Measurements from ENCODE around the gene GPC5. TPM values are rescaled to one million over a fixed set of nuclear protein-coding genes. Genes with fewer than 3 reads are reported as not detected.

Gene GPC5
- total and polyA plus RNA-seq, 9 of the 15 experiments (the other 6 are each of a cell fraction or from before 2014, with no cell fraction given) = 0.18 to 0.27 TPM; not detected in 7

DNA sequence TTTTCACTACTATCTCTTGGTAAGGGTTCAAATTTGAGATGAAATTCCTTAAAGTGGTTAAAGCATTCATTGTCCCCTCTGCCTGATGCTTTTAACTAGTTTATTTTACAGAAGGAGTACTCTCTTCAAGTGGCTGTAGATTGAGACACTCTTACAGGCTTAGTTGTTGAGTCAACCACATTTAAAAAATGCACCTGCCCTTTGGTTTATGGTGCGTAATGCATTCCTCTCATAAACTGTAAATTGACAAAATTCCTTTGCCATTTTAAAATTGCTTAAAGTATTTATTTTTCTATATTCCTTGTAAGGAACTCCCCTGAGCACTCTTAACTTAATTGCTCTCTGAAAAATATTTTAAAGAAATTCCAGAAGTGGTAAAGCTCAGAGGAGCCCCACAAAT is 826 bp upstream of the GPC5 start:
- Histone ChIP-seq H3K4me1 (replicated peaks in 1 of 2; ENCODE audit: control insufficient read depth in 2 of 2, insufficient read depth in 2 of 2, low read length in 2 of 2) (peaks cover 0 to 13% of the 10 kb centered on the region in 2 experiments; a peak in 3 of 5 replicates), H3K4me3 (no peak overlapping the region), H3K9me3 (replicated peaks; ENCODE audit: control insufficient read depth, insufficient read depth, low read depth, low read length) (no peaks in the 10 kb centered on the region), H2AFZ (ENCODE audit: low read depth, low read length) (no peak overlapping the region), H3K27ac (ENCODE audit: extremely low read depth, low read depth, low read length) (no peak overlapping the region), H3K27me3 (ENCODE audit: control insufficient read depth in 2 of 2, insufficient read depth in 2 of 2, low read length in 2 of 2) (peaks cover 13 to 24% of the 10 kb centered on the region in 2 experiments), H3K36me3 (ENCODE audit: control insufficient read depth, insufficient read depth, low read length) (no peaks in the 10 kb centered on the region), H3K79me2 (ENCODE audit: control insufficient read depth, insufficient read depth, low read length) (no peaks in the 10 kb centered on the region), H3K9me1 (ENCODE audit: control insufficient read depth, insufficient read depth, low read length) (no peaks in the 10 kb centered on the region), H4K20me1 (replicated peaks; ENCODE audit: control insufficient read depth, insufficient read depth, low read length) (no peaks in the 10 kb centered on the region), H3K4me2 (ENCODE audit: insufficient read depth, low read length) (no peak overlapping the region), H3K9ac (ENCODE audit: insufficient read depth in 1 of 2, low read depth in 2 of 2, low read length in 2 of 2) (no peak overlapping the region)
- POLR2A ChIA-PET = interaction anchor here (0.9 to 1.9 kb wide), 2 partner anchors 8 to 23 kb away, joined by 3 to 4 read pairs; no protein-coding TSS in a partner anchor
- ATAC-seq = no peak
- BruUV-seq (replicated peaks) = no TSS peak
- CTCF ChIA-PET (ENCODE audit: low intra/inter-chr PET ratio) = interaction anchor here (0.6 kb wide), 1 partner anchor 337 kb away, joined by 3 read pairs; no protein-coding TSS in a partner anchor
- FAIRE-seq = no peak
- intact Hi-C loops (cut with micrococcal nuclease) = no loop called here
- in situ Hi-C loops (cut with MboI) = no loop called here
- no peak for DNase-seq (ENCODE audit: extremely low read depth in 1 of 4, low spot score in 3 of 4)
- WGBS (ENCODE audit: insufficient coverage, low coverage, missing lambda C conversion rate) = 16% methylated on average over 1 of the region's 1 CpG
- TF ChIP-seq HMG20B (CRISPR knock-in tag; IDR thresholded peaks at IDR 0.05) (no peak), ZBTB17 (CRISPR knock-in tag; IDR thresholded peaks at IDR 0.05) (no peak), ZNF23 (CRISPR knock-in tag; IDR thresholded peaks at IDR 0.05) (no peak), RBM34 (IDR thresholded peaks at IDR 0.05; ENCODE audit: borderline replicate concordance, insufficient read depth, low read length) (no peak), SMAD1 (IDR thresholded peaks at IDR 0.05; ENCODE audit: low read depth, low read length, partially characterized antibody) (no peak), POLR2H (tag; IDR thresholded peaks at IDR 0.05; ENCODE audit: low read depth) (no peak), BRF1 (IDR thresholded peaks at IDR 0.05; ENCODE audit: borderline replicate concordance, extremely low read depth, insufficient read length) (no peak), CBX8 (IDR thresholded peaks at IDR 0.05; ENCODE audit: borderline replicate concordance, extremely low read depth, low read depth, low read length, poor library complexity, severe bottlenecking) (no peak), FOXK2 (conservative IDR thresholded peaks at IDR 0.05 in 1 of 2, IDR thresholded peaks at IDR 0.05 in 1 of 2; ENCODE audit: low read depth in 2 of 2) (no peak)
- TF ChIP-seq, protein P1, sequence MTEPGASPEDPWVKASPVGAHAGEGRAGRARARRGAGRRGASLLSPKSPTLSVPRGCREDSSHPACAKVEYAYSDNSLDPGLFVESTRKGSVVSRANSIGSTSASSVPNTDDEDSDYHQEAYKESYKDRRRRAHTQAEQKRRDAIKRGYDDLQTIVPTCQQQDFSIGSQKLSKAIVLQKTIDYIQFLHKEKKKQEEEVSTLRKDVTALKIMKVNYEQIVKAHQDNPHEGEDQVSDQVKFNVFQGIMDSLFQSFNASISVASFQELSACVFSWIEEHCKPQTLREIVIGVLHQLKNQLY (CRISPR knock-in tag; conservative IDR thresholded peaks at IDR 0.05) = no peak
- TF ChIP-seq, protein P2, sequence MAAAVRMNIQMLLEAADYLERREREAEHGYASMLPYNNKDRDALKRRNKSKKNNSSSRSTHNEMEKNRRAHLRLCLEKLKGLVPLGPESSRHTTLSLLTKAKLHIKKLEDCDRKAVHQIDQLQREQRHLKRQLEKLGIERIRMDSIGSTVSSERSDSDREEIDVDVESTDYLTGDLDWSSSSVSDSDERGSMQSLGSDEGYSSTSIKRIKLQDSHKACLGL (CRISPR knock-in tag; IDR thresholded peaks at IDR 0.05; ENCODE audit: borderline replicate concordance, poor library complexity, severe bottlenecking) = no peak
- TF ChIP-seq, protein P3, sequence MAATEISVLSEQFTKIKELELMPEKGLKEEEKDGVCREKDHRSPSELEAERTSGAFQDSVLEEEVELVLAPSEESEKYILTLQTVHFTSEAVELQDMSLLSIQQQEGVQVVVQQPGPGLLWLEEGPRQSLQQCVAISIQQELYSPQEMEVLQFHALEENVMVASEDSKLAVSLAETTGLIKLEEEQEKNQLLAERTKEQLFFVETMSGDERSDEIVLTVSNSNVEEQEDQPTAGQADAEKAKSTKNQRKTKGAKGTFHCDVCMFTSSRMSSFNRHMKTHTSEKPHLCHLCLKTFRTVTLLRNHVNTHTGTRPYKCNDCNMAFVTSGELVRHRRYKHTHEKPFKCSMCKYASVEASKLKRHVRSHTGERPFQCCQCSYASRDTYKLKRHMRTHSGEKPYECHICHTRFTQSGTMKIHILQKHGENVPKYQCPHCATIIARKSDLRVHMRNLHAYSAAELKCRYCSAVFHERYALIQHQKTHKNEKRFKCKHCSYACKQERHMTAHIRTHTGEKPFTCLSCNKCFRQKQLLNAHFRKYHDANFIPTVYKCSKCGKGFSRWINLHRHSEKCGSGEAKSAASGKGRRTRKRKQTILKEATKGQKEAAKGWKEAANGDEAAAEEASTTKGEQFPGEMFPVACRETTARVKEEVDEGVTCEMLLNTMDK (IDR thresholded peaks at IDR 0.05; ENCODE audit: borderline replicate concordance, insufficient read depth, low read depth, low read length, poor library complexity, severe bottlenecking) = no peak
- TF ChIP-seq, protein P4, sequence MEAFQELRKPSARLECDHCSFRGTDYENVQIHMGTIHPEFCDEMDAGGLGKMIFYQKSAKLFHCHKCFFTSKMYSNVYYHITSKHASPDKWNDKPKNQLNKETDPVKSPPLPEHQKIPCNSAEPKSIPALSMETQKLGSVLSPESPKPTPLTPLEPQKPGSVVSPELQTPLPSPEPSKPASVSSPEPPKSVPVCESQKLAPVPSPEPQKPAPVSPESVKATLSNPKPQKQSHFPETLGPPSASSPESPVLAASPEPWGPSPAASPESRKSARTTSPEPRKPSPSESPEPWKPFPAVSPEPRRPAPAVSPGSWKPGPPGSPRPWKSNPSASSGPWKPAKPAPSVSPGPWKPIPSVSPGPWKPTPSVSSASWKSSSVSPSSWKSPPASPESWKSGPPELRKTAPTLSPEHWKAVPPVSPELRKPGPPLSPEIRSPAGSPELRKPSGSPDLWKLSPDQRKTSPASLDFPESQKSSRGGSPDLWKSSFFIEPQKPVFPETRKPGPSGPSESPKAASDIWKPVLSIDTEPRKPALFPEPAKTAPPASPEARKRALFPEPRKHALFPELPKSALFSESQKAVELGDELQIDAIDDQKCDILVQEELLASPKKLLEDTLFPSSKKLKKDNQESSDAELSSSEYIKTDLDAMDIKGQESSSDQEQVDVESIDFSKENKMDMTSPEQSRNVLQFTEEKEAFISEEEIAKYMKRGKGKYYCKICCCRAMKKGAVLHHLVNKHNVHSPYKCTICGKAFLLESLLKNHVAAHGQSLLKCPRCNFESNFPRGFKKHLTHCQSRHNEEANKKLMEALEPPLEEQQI (IDR thresholded peaks at IDR 0.05) = no peak
